Fibroblast of mammary gland (primary cell): ENCODE data around the gene FAM24B.

Experiments
- DNase-seq: peaks from one replicate; pipeline ENCODE4 v3.0.0-alpha.2; 2010; ENCODE audit warnings: low read depth
- H3K4me3 ChIP-seq: 2 replicates; pipeline ENCODE4 v1.5.1; 2011; ENCODE audit warnings: low read depth, mild to moderate bottlenecking, low read length, moderate library complexity; ENCODE audit not compliant: control insufficient read depth
- TF ChIP-seq, protein P1 (sequence below): conservative IDR thresholded peaks from 2 replicates; pipeline ENCODE4 v1.5.1; 2011; ENCODE audit warnings: low read depth, low read length, inconsistent platforms; ENCODE audit not compliant: control insufficient read depth, insufficient read depth

FAM24B gene

GRCh38 chr10:122827302-122827701 lies 52.1 kb downstream of the FAM24B start:
- TF ChIP-seq, protein P1, sequence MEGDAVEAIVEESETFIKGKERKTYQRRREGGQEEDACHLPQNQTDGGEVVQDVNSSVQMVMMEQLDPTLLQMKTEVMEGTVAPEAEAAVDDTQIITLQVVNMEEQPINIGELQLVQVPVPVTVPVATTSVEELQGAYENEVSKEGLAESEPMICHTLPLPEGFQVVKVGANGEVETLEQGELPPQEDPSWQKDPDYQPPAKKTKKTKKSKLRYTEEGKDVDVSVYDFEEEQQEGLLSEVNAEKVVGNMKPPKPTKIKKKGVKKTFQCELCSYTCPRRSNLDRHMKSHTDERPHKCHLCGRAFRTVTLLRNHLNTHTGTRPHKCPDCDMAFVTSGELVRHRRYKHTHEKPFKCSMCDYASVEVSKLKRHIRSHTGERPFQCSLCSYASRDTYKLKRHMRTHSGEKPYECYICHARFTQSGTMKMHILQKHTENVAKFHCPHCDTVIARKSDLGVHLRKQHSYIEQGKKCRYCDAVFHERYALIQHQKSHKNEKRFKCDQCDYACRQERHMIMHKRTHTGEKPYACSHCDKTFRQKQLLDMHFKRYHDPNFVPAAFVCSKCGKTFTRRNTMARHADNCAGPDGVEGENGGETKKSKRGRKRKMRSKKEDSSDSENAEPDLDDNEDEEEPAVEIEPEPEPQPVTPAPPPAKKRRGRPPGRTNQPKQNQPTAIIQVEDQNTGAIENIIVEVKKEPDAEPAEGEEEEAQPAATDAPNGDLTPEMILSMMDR, result no peak

DNA sequence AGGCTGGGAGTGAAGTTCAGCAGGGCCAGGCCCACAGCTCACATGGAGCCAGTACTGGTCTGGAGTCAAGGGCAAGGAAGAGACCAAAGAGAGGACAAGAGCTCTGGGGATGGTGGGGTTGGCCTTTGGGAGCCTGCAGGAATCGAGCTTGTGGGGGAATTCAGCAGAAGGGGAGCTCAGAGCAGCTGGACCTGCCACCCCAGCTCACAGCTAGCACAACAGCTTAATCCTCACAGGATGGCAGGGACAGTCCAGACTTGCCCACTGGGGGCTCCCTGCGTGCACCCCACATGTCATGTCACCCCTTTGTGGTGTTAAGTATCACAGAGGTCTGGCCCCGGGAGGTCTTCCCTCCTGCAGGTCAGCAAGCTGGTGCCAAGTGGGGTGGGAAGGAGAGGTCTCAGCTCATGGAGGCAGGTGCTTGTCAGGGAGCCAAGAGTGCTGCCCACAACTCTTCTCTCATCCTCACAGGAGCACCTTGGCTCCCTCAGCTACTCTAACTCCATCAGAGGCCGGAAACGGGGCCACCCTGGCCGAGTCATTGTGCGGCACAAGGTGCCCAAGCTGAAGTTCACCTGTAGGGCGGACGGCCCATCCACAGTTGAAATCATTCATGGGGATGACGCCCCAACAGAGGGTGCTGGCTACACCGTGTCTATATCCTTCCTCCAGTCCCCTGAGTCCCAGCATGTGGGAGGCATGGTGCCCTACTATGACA lies 56.2 kb downstream of the FAM24B start:
- TF ChIP-seq, protein P1, result no peak
- DNase-seq, result no peak
- no peak overlapping the region for H3K4me3 ChIP-seq

More at GRCh38 chr10:122827302-122827701, 52.1 kb downstream of the FAM24B start:
- no peak for DNase-seq
- no peak overlapping the region for H3K4me3 ChIP-seq

DNA sequence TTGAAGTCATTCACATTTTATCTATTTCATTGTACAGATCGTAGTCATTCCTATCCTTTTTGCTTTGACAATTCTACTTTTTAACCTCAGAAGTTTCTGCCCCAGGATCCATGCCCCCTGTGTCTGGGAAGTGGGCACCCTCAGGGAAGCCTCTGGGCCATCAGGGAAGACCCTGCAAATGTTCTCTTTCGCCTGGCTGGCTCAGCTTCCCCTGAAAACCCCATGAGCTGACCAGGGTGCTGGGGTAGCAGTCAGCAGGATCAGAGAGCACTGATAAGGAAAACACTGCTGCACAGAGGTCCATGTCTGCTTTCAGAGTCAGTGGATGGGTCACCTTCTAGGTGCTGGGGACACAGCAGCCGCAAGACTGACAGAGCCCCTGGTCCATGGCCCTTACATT lies 57.6 kb downstream of the FAM24B start:
- H3K4me3 ChIP-seq, result no peak overlapping the region
- no peak for DNase-seq
- TF ChIP-seq, protein P1, result no peak

- no peak overlapping the region for H3K4me3 ChIP-seq
- TF ChIP-seq, protein P1, result no peak
- DNase-seq, result no peak
Observed at GRCh38 chr10:122815458-122815857, 63.9 kb downstream of the FAM24B start.

DNA sequence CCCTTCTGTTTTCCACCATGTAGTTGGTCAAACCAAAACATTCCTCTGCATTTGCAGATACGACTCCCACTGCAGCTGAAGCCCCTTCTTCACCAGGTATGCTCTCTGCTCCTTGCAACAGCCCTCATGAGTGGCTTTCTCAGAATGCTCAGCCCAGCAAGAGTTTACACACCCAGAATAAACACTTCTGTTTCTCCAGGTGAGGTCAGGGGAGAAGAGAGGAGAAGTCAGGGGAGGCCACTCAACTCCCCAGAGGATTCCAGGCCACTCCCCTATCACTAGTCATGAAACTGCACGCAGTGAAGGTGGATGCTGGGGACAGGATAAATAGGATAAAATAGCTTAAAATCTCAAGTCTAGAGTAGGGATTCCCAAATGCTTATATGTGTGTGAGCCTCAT lies 64.9 kb downstream of the FAM24B start:
- TF ChIP-seq, protein P1, result no peak
- no peak for DNase-seq
- H3K4me3 ChIP-seq, result no peak overlapping the region

DNA sequence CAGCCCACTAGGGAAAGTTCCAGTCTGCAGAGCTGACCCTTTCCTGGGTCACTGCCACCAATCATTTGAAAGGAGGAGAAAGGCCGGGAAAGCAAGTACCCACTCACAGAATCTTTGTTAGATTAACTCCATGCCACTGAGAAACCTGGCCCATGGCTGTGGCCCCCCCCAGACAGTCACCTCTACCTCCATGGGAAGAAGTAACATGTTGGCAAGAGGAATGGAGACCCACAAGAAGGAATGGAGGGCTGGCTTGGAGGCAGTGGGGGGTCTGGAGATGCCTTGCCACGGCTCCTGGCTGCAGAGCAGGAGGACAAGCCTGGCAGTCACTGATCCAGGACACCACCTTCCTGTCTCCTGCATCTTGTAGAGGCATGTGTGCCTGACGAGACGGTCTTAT lies 66.6 kb downstream of the FAM24B start:
- TF ChIP-seq, protein P1, result no peak
- DNase-seq, result no peak
- no peak overlapping the region for H3K4me3 ChIP-seq
